HL-60 (cell line): ENCODE results near the gene PLEKHO1.

Experiments used
- GABPA ChIP-seq: IDR thresholded peaks from 2 replicates; pipeline ENCODE4 v1.6.1; 2012; ENCODE audit warnings: low read depth
- POLR2AphosphoS5 ChIP-seq: IDR thresholded peaks from 2 replicates; pipeline ENCODE4 v1.6.1; 2012; ENCODE audit warnings: low read depth
- SPI1 ChIP-seq: IDR thresholded peaks from 2 replicates; pipeline ENCODE4 v1.6.1; 2012; ENCODE audit warnings: low read depth, mild to moderate bottlenecking, borderline replicate concordance
- TF ChIP-seq, protein P1 (sequence below): IDR thresholded peaks from one replicate; pipeline ENCODE4 v1.5.1; 2011; ENCODE audit warnings: low read length, control low read depth, inconsistent platforms; ENCODE audit not compliant: insufficient read depth
- TF ChIP-seq, protein P2 (sequence below): IDR thresholded peaks from 2 replicates; pipeline ENCODE4 v1.6.1; 2012; ENCODE audit warnings: low read depth; ENCODE audit not compliant: insufficient replicate concordance

GRCh38 chr1:150144606-150145005 lies 5.1 kb upstream of the PLEKHO1 start:
- TF ChIP-seq, protein P1, sequence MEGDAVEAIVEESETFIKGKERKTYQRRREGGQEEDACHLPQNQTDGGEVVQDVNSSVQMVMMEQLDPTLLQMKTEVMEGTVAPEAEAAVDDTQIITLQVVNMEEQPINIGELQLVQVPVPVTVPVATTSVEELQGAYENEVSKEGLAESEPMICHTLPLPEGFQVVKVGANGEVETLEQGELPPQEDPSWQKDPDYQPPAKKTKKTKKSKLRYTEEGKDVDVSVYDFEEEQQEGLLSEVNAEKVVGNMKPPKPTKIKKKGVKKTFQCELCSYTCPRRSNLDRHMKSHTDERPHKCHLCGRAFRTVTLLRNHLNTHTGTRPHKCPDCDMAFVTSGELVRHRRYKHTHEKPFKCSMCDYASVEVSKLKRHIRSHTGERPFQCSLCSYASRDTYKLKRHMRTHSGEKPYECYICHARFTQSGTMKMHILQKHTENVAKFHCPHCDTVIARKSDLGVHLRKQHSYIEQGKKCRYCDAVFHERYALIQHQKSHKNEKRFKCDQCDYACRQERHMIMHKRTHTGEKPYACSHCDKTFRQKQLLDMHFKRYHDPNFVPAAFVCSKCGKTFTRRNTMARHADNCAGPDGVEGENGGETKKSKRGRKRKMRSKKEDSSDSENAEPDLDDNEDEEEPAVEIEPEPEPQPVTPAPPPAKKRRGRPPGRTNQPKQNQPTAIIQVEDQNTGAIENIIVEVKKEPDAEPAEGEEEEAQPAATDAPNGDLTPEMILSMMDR = no peak
- TF ChIP-seq POLR2AphosphoS5 (no peak), GABPA (no peak), SPI1 (peak; percentile 11; the same call in 1 of the 2 replicates)
- TF ChIP-seq, protein P2, sequence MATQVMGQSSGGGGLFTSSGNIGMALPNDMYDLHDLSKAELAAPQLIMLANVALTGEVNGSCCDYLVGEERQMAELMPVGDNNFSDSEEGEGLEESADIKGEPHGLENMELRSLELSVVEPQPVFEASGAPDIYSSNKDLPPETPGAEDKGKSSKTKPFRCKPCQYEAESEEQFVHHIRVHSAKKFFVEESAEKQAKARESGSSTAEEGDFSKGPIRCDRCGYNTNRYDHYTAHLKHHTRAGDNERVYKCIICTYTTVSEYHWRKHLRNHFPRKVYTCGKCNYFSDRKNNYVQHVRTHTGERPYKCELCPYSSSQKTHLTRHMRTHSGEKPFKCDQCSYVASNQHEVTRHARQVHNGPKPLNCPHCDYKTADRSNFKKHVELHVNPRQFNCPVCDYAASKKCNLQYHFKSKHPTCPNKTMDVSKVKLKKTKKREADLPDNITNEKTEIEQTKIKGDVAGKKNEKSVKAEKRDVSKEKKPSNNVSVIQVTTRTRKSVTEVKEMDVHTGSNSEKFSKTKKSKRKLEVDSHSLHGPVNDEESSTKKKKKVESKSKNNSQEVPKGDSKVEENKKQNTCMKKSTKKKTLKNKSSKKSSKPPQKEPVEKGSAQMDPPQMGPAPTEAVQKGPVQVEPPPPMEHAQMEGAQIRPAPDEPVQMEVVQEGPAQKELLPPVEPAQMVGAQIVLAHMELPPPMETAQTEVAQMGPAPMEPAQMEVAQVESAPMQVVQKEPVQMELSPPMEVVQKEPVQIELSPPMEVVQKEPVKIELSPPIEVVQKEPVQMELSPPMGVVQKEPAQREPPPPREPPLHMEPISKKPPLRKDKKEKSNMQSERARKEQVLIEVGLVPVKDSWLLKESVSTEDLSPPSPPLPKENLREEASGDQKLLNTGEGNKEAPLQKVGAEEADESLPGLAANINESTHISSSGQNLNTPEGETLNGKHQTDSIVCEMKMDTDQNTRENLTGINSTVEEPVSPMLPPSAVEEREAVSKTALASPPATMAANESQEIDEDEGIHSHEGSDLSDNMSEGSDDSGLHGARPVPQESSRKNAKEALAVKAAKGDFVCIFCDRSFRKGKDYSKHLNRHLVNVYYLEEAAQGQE = no peak
